H9 (cell line): ENCODE results near the gene KIAA1549. TPM values are rescaled to one million over a fixed set of nuclear protein-coding genes. Genes with fewer than 3 reads are reported as not detected.

Experiments used
- DNase-seq: peaks from one replicate; pipeline ENCODE4 v3.0.0-alpha.2; 2017
- H2AFZ ChIP-seq: one replicate; pipeline ENCODE4 v1.6.1; 2013; ENCODE audit warnings: mild to moderate bottlenecking, low read length, control low read depth, moderate library complexity
- H2AK5ac ChIP-seq: 2 replicates; pipeline ENCODE4 v1.6.1; 2013; ENCODE audit warnings: low read length, control low read depth, mixed read lengths; ENCODE audit not compliant: insufficient read length
- H2BK120ac ChIP-seq: one replicate; pipeline ENCODE4 v1.6.1; 2013; ENCODE audit warnings: low read depth, mild to moderate bottlenecking, low read length, control low read depth, inconsistent platforms; ENCODE audit not compliant: poor library complexity, severe bottlenecking
- H2BK12ac ChIP-seq: 2 replicates; pipeline ENCODE4 v1.6.1; 2013; ENCODE audit warnings: low read length, control low read depth, mixed read lengths, low read depth; ENCODE audit not compliant: insufficient read length
- H2BK15ac ChIP-seq: 2 replicates; pipeline ENCODE4 v1.6.1; 2013; ENCODE audit warnings: low read depth, low read length, control low read depth
- H2BK20ac ChIP-seq: one replicate; pipeline ENCODE4 v1.6.1; 2013; ENCODE audit warnings: low read depth, mild to moderate bottlenecking, low read length, control low read depth, inconsistent platforms; ENCODE audit not compliant: poor library complexity, severe bottlenecking
- H2BK5ac ChIP-seq: 2 replicates; pipeline ENCODE4 v1.6.1; 2013; ENCODE audit warnings: low read length, control low read depth, mixed read lengths; ENCODE audit not compliant: insufficient read length
- H3K14ac ChIP-seq: 2 replicates; pipeline ENCODE4 v1.6.1; 2013; ENCODE audit warnings: low read length, control low read depth; ENCODE audit not compliant: insufficient read depth
- H3K18ac ChIP-seq: 2 replicates; pipeline ENCODE4 v1.6.1; 2013; ENCODE audit warnings: low read depth, mild to moderate bottlenecking, mixed read lengths, low read length, control low read depth; ENCODE audit not compliant: insufficient read length
- H3K23ac ChIP-seq: 2 replicates; pipeline ENCODE4 v1.6.1; 2013; ENCODE audit warnings: low read length, control low read depth, mixed read lengths, low read depth; ENCODE audit not compliant: insufficient read length
- H3K23me2 ChIP-seq: 2 replicates; pipeline ENCODE4 v1.6.1; 2013; ENCODE audit warnings: low read depth, mild to moderate bottlenecking, mixed read lengths, low read length, control low read depth; ENCODE audit not compliant: insufficient read length, poor library complexity, severe bottlenecking
- H3K27ac ChIP-seq: 2 replicates; pipeline ENCODE4 v1.5.1; 2013; ENCODE audit warnings: low read length, control low read depth, mixed read lengths, low read depth; ENCODE audit not compliant: insufficient read length
- H3K27me3 ChIP-seq: 2 replicates; pipeline ENCODE4 v1.6.1; 2013; ENCODE audit warnings: low read length, control low read depth, inconsistent platforms; ENCODE audit not compliant: insufficient read depth
- H3K4ac ChIP-seq: 2 replicates; pipeline ENCODE4 v1.6.1; 2013; ENCODE audit warnings: low read depth, mild to moderate bottlenecking, control low read depth, inconsistent platforms, low read length, moderate library complexity
- H3K4me1 ChIP-seq: 2 replicates; pipeline ENCODE4 v1.6.1; 2013; ENCODE audit warnings: low read length, control low read depth, inconsistent platforms; ENCODE audit not compliant: insufficient read depth
- H3K4me2 ChIP-seq: 2 replicates; pipeline ENCODE4 v1.6.1; 2013; ENCODE audit warnings: low read length, control low read depth, mixed read lengths; ENCODE audit not compliant: insufficient read length, insufficient read depth
- H3K56ac ChIP-seq: 2 replicates; pipeline ENCODE4 v1.6.1; 2013; ENCODE audit warnings: low read depth, mild to moderate bottlenecking, mixed read lengths, low read length, control low read depth; ENCODE audit not compliant: insufficient read length
- H3K79me1 ChIP-seq: 2 replicates; pipeline ENCODE4 v1.6.1; 2013; ENCODE audit warnings: low read depth, mild to moderate bottlenecking, moderate library complexity, low read length, control low read depth, inconsistent platforms; ENCODE audit not compliant: insufficient read depth, poor library complexity, severe bottlenecking
- H3K79me2 ChIP-seq: 2 replicates; pipeline ENCODE4 v1.6.1; 2013; ENCODE audit warnings: low read length, control low read depth, inconsistent platforms; ENCODE audit not compliant: insufficient read depth
- H3K9ac ChIP-seq: 2 replicates; pipeline ENCODE4 v1.6.1; 2013; ENCODE audit warnings: low read length, control low read depth, mixed read lengths; ENCODE audit not compliant: insufficient read length; ENCODE audit errors: extremely low read depth
- H3K9me3 ChIP-seq: one replicate; pipeline ENCODE4 v1.6.1; 2013; ENCODE audit warnings: low read depth, low read length, inconsistent platforms; ENCODE audit not compliant: control insufficient read depth
- H3T11ph ChIP-seq: one replicate; pipeline ENCODE4 v1.6.1; 2013; ENCODE audit warnings: mild to moderate bottlenecking, low read length, control low read depth, inconsistent platforms
- H4K20me1 ChIP-seq: one replicate; pipeline ENCODE4 v1.6.1; 2013; ENCODE audit not compliant: control insufficient read depth, insufficient read length, insufficient read depth
- H4K5ac ChIP-seq: 2 replicates; pipeline ENCODE4 v1.6.1; 2013; ENCODE audit warnings: low read depth, mild to moderate bottlenecking, mixed read lengths, low read length, control low read depth; ENCODE audit not compliant: insufficient read length
- H4K8ac ChIP-seq: replicated peaks from 2 replicates; pipeline ENCODE4 v1.6.1; 2013; ENCODE audit warnings: low read length, control low read depth, mixed read lengths, low read depth; ENCODE audit not compliant: insufficient read length
- H4K91ac ChIP-seq: 2 replicates; pipeline ENCODE4 v1.6.1; 2013; ENCODE audit warnings: low read depth, mild to moderate bottlenecking, moderate library complexity, mixed read lengths, low read length, control low read depth; ENCODE audit not compliant: insufficient read length
- H3K27ac Mint-ChIP-seq, 3 experiments: 2 replicates in 2 of 3; 3 replicates in 1 of 3; pipeline ENCODE4 v1.8.0; 2020 to 2021; ENCODE audit warnings: mixed read lengths in 3 of 3, mild to moderate bottlenecking in 1 of 3, moderate library complexity in 1 of 3
- H3K27me3 Mint-ChIP-seq: 2 replicates; pipeline ENCODE4 v1.8.0; 2021; ENCODE audit warnings: low read depth, mild to moderate bottlenecking, moderate library complexity, mixed read lengths
- H3K36me3 Mint-ChIP-seq, 3 experiments: 2 replicates in 2 of 3; 3 replicates in 1 of 3; pipeline ENCODE4 v1.8.0; 2020 to 2021; ENCODE audit warnings: low read depth in 3 of 3, mixed read lengths in 3 of 3; ENCODE audit not compliant: insufficient read depth in 1 of 3
- H3K4me1 Mint-ChIP-seq, 2 experiments: 2 replicates each; pipeline ENCODE4 v1.8.0; 2020; ENCODE audit warnings: mixed read lengths in 2 of 2
- H3K4me3 Mint-ChIP-seq, 2 experiments: 2 replicates in 1 of 2; 3 replicates in 1 of 2; pipeline ENCODE4 v1.8.0; 2020 to 2021; ENCODE audit warnings: mild to moderate bottlenecking in 2 of 2, mixed read lengths in 2 of 2, moderate library complexity in 1 of 2
- H3K9me3 Mint-ChIP-seq, 2 experiments: 2 replicates in 1 of 2; 3 replicates in 1 of 2; pipeline ENCODE4 v1.8.0; 2020; ENCODE audit warnings: mild to moderate bottlenecking in 2 of 2, mixed read lengths in 2 of 2, moderate library complexity in 1 of 2
- WGBS: extraction: QIAGEN DNeasy Blood & Tissue Kit; methylation state at CpG from one replicate; pipeline ENCODE4 v1.1.7; 2013; ENCODE audit warnings: missing lambda C conversion rate, low lambda C conversion rate, mixed read lengths; ENCODE audit not compliant: insufficient read length; ENCODE audit errors: extremely low coverage; 5-methylcytosine and 5-hydroxymethylcytosine counted together
- total RNA-seq: library from RNA; stranded (reverse); gene quantifications from 2 replicates; pipeline ENCODE4 v1.2.1, GENCODE V29; 2021
- TF ChIP-seq, protein P1 (sequence below): fragments of 200-600 bp; sonication (generic); conservative IDR thresholded peaks from 3 replicates; pipeline ENCODE4 v1.8.0; 2021; ENCODE audit warnings: antibody characterized with exemption, mild to moderate bottlenecking

KIAA1549 gene
- total RNA-seq, 1 experiment from 2014 or later: 11.9 TPM

DNA sequence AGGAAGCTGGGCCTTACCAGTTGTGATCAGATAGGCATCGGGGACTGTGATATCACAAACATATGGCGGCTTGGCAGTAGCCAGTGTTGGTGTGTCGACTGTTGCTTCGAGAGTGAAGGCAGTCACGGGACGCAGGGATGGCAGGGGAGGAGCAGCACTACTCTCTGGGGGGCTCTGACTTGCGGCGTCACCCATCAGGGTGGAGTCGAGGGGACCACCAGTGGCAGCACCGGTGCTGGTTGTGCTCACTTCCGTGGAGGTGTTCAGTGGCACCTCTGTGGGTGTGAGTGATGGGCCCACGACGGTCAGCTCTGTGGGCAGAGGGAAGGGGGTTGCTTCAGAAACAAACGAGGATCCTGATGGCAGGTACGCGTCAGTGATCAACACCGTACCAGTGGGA lies 64.5 kb downstream of the KIAA1549 start:
- H3K4me1 Mint-ChIP-seq: peaks cover 18 to 25% of the 10 kb centered on the region in 2 experiments
- H3T11ph ChIP-seq: no peak overlapping the region
- no peak overlapping the region for H3K4ac ChIP-seq
- no peak overlapping the region for H4K91ac ChIP-seq
- TF ChIP-seq, protein P1, sequence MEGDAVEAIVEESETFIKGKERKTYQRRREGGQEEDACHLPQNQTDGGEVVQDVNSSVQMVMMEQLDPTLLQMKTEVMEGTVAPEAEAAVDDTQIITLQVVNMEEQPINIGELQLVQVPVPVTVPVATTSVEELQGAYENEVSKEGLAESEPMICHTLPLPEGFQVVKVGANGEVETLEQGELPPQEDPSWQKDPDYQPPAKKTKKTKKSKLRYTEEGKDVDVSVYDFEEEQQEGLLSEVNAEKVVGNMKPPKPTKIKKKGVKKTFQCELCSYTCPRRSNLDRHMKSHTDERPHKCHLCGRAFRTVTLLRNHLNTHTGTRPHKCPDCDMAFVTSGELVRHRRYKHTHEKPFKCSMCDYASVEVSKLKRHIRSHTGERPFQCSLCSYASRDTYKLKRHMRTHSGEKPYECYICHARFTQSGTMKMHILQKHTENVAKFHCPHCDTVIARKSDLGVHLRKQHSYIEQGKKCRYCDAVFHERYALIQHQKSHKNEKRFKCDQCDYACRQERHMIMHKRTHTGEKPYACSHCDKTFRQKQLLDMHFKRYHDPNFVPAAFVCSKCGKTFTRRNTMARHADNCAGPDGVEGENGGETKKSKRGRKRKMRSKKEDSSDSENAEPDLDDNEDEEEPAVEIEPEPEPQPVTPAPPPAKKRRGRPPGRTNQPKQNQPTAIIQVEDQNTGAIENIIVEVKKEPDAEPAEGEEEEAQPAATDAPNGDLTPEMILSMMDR: no peak
- DNase-seq: no peak
- H3K27me3 ChIP-seq: no peaks in the 10 kb centered on the region
- no peak overlapping the region for H4K8ac ChIP-seq
- H3K36me3 Mint-ChIP-seq: peaks cover 24 to 30% (median 25%) of the 10 kb centered on the region in 3 experiments; a peak in 6 of 7 replicates
- H3K9me3 Mint-ChIP-seq: no peaks in the 10 kb centered on the region
- H2BK12ac ChIP-seq: no peak overlapping the region
- no CpG with 5 or more reads among the region's 17 CpGs for WGBS
- H3K18ac ChIP-seq: no peak overlapping the region
- 0 out of 2 replicates have a peak, but pooled peaks cover 2% of the 10 kb centered on the region for H3K79me2 ChIP-seq
- H3K27me3 Mint-ChIP-seq: no peaks in the 10 kb centered on the region
- no peak overlapping the region for H2AK5ac ChIP-seq
- H2AFZ ChIP-seq: no peak overlapping the region
- H3K4me1 ChIP-seq: no peaks in the 10 kb centered on the region
- H3K79me1 ChIP-seq: no peaks in the 10 kb centered on the region
- H3K23me2 ChIP-seq: no peaks in the 10 kb centered on the region
- H3K4me3 Mint-ChIP-seq: no peak overlapping the region
- H3K9me3 ChIP-seq: peaks cover 9% of the 10 kb centered on the region
- no peak overlapping the region for H3K14ac ChIP-seq
- H4K5ac ChIP-seq: no peak overlapping the region
- H3K27ac Mint-ChIP-seq: peak overlapping the region; percentile 11 to 91 (median 33); a peak in 4 of 7 replicates
- no peak overlapping the region for H2BK15ac ChIP-seq
- H4K20me1 ChIP-seq: no peaks in the 10 kb centered on the region
- H2BK5ac ChIP-seq: no peak overlapping the region
- H2BK20ac ChIP-seq: no peak overlapping the region
- H3K9ac ChIP-seq: no peak overlapping the region
- no peak overlapping the region for H3K23ac ChIP-seq
- no peak overlapping the region for H2BK120ac ChIP-seq
- H3K4me2 ChIP-seq: no peak overlapping the region
- no peak overlapping the region for H3K56ac ChIP-seq
- H3K27ac ChIP-seq: no peak overlapping the region
